Subcutaneous adipose tissue (tissue), 4 donors: ENCODE measurements around the gene ZGLP1. TPM values are rescaled to one million over a fixed set of nuclear protein-coding genes. Genes with fewer than 3 reads are reported as not detected.

Experiments
- CTCF ChIP-seq: fragments of 450-650 bp; IDR thresholded peaks from one replicate; pipeline ENCODE4 v1.5.1; 2016; ENCODE audit warnings: low read depth, mild to moderate bottlenecking, control low read depth, antibody characterized with exemption, moderate library complexity
- total RNA-seq, 4 donors: library from RNA; depleted of rRNA; stranded (reverse); fragments of >200 nt; gene quantifications; one replicate each; pipeline ENCODE4 v1.1.0, GENCODE V29; 2016

The ZGLP1 gene
- total RNA-seq = 1 to 10 TPM in 3 of 4 donors, under 1 TPM in 1; 0.49 to 5.8 (median 2.2) TPM

GRCh38 chr19:10309423-10309822, at the start of gene ZGLP1:
TSS of gene ZGLP1 (minus strand) at chr19:10309815.
- TF ChIP-seq CTCF = no peak

- no peak for TF ChIP-seq CTCF
These were observed 46.8 kb upstream of the ZGLP1 start for GRCh38 chr19:10356431-10356830.

GRCh38 chr19:10353793-10354391, 44.3 kb upstream of the ZGLP1 start:
- no peak for TF ChIP-seq CTCF

DNA sequence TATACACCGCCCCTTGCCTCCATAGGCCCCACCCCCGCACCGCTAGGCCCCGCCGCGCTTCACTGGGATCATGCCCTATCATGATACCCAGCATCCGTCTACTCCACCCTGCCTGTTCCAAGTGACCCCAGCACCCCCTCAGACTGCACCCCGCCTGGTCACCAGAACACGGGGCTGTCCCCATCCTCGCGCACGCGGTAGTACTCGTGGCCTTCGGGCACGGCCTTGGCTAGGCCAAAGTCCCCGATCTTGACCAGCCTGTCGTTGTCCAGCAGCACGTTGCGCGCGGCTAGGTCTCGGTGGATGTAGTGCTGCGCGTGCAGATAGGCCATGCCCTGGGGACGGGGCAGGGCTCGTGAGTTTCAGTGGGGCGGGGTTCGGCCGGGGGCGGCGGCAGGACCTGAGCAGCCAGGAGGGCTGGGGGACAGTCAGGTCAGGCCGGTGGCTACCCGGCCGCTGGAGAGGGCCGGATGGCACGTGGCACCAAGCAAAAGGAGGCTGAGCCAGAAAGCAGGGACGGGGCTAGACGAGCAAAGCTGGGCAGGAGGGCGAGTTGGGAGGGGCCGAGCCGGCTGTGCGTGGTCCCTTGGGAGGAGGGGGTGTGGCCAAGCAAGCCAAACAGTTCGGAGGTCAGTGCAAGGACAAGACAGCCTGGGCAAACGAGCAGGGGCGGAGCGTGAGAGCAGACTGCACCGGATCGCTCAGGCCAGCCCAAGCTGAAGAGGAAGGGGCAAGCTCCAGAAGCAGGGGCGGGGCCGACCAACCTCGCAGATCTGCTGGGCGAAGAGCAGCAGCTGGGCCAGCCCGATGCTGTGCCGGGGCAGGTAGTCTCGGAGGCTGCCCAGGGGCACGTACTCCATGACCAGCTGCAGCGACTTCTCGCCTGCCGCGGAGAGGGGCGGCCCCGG, 43.4 kb upstream of the ZGLP1 start:
- TF ChIP-seq CTCF = no peak

- no peak for TF ChIP-seq CTCF
These were observed 36.9 kb upstream of the ZGLP1 start for GRCh38 chr19:10346509-10346908.

DNA sequence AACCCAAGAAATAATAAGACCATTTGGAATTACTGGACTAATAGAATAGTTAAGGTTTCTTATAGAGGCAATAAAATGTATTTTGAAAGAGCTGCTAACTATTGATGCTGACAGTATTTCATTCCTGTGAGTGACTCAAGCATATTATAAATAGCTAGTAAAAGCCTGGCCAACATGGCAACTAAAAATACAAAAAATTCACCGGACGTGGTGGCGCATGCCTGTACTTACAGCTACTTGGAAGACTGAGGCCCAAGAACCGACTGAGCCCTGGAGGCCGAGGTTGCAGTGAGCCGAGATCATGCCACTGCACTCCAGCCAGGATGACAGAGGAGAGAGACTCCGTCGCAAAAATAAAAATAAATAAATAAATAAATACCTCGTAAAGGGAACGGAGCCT, 35.2 kb upstream of the ZGLP1 start:
- TF ChIP-seq CTCF = no peak

DNA sequence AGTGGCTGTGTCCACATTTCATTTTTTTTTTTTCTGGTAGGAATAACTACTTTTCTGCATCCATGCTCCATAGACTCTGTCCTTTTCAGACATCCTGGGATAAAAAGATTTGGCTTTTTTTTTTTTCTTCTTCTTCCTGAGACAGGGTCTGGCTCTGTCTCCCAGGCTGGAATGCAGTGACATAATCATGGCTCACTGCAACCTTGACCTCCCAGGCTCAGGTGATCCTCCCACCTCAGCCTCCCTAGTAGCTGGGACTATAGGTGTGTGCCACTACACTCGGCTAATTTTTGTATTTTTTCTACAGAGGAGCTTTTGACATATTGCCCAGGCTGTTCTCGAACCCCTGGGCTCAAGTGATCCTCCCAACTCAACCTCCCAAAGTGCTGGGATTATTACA, 33.9 kb upstream of the ZGLP1 start:
- no peak for TF ChIP-seq CTCF
